ENCODE measurements around the gene TSC22D1.

DNA sequence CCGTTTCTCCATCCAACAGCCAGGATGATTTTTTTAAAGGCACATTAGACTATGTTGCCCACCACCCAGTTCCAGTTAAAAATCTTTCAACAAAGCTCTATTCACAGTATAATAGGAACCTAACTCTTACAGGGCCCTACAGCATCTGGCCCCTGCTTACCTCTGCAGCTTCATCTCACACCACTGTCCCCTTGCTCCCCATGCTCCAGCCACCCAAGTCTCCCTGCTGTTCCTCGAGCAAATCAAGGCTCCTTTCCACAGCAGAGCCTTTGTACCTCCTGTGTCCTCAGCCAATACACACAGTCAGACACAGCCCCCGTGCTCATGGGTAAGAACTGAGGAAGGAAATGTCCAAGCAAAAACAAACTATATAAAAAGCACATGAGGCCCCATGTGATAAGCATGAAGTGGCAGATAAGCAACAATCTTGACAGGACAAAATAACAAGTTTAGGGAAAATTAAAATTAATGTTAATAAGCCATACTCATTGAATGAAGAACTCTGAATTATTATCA lies 67.5 kb downstream of the TSC22D1 start:
- TF ChIP-seq POLR2A (IDR thresholded peaks at IDR 0.05), result no peak
- TF ChIP-seq, protein P1, sequence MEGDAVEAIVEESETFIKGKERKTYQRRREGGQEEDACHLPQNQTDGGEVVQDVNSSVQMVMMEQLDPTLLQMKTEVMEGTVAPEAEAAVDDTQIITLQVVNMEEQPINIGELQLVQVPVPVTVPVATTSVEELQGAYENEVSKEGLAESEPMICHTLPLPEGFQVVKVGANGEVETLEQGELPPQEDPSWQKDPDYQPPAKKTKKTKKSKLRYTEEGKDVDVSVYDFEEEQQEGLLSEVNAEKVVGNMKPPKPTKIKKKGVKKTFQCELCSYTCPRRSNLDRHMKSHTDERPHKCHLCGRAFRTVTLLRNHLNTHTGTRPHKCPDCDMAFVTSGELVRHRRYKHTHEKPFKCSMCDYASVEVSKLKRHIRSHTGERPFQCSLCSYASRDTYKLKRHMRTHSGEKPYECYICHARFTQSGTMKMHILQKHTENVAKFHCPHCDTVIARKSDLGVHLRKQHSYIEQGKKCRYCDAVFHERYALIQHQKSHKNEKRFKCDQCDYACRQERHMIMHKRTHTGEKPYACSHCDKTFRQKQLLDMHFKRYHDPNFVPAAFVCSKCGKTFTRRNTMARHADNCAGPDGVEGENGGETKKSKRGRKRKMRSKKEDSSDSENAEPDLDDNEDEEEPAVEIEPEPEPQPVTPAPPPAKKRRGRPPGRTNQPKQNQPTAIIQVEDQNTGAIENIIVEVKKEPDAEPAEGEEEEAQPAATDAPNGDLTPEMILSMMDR (IDR thresholded peaks at IDR 0.05 in 4 of 5, conservative IDR thresholded peaks at IDR 0.05 in 1 of 5), result no peak

All from gastrocnemius medialis (tissue), 4 donors.